ENCODE data around the gene CCDC61.

Gene CCDC61

DNA sequence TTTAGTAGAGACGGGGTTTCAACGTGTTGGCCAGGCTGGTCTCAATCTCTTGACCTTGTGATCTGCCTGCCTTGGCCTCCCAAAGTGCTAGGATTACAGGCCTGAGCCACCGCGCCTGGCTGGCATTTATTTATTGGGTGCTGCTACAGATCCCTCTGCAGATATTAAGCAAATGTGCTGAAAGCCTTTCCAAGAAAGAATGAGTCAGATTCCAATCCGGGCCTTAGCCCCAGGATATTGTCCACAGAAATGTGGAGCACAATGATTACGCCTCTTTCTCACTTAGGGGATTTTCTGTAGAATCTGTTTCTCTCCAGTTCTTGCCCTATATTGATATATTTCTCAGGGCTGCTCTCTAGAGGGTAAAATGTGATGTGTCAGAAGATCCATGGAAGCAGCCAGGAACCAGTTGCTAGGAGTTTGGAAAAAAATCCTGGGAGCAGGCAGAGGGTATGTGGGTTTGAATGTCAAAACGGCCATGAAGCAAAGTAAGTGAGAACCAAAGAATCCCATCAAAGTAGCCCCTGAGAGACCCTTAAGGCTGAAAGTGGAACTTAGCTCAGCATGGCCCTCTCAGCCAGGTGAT lies 70.3 kb downstream of the CCDC61 start:
- H3K27ac ChIP-seq = no peak overlapping the region
- TF ChIP-seq CTCF (IDR thresholded peaks at IDR 0.05) = no peak
- TF ChIP-seq ZFX (IDR thresholded peaks at IDR 0.05; ENCODE audit: borderline replicate concordance) = no peak

DNA sequence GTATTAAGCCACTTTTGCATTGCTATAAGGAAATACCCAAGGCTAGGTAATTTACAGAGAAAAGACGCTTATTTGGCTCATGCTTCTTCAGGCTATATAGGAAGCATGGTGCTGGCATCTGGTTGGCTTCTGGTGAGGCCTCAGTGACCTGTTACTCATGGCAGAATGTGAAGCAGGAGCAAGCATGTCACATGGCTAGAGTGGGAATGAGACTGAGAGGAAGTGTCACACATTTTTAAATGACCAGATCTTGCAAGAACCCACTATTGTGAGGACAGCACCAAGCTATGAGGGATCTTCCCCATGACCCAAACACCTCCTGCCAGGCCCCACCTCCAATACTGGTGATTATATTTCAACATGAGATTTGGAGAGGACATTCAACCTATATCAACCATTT lies 71.2 kb downstream of the CCDC61 start:
- TF ChIP-seq CTCF (IDR thresholded peaks at IDR 0.05) = no peak
- no peak for TF ChIP-seq ZFX (IDR thresholded peaks at IDR 0.05; ENCODE audit: borderline replicate concordance)
- H3K27ac ChIP-seq = no peak overlapping the region

- H3K27ac ChIP-seq = no peak overlapping the region
- TF ChIP-seq ZFX (IDR thresholded peaks at IDR 0.05; ENCODE audit: borderline replicate concordance) = no peak
- TF ChIP-seq CTCF (IDR thresholded peaks at IDR 0.05) = no peak
Measured at GRCh38 chr19:46067691-46068090, 72.4 kb downstream of the CCDC61 start.
